KMS-11 (cell line): Measurements from ENCODE around the gene SELP.

Source experiments
- H2AFZ ChIP-seq: fragments of 200-600 bp; sonication (generic); 2 replicates; pipeline ENCODE4 v1.6.1; 2016; ENCODE audit warnings: antibody characterized with exemption, mixed run types, low read depth
- H3K27ac ChIP-seq: fragments of 200-600 bp; sonication (generic); 2 replicates; pipeline ENCODE4 v1.6.1; 2016; ENCODE audit warnings: mild to moderate bottlenecking, mixed run types
- H3K27me3 ChIP-seq: fragments of 200-600 bp; sonication (generic); 2 replicates; pipeline ENCODE4 v1.6.1; 2017; ENCODE audit warnings: mild to moderate bottlenecking, low read depth, mixed run types, moderate library complexity; ENCODE audit not compliant: insufficient read depth
- H3K36me3 ChIP-seq: fragments of 200-600 bp; sonication (generic); 2 replicates; pipeline ENCODE4 v1.6.1; 2017; ENCODE audit warnings: mild to moderate bottlenecking, mixed run types; ENCODE audit not compliant: insufficient read depth
- H3K4me1 ChIP-seq: fragments of 200-600 bp; sonication (generic); 2 replicates; pipeline ENCODE4 v1.6.1; 2016; ENCODE audit warnings: mild to moderate bottlenecking, low read depth, mixed run types; ENCODE audit not compliant: poor library complexity, severe bottlenecking
- H3K4me2 ChIP-seq: fragments of 200-600 bp; sonication (generic); 2 replicates; pipeline ENCODE4 v1.7.0; 2016; ENCODE audit warnings: mild to moderate bottlenecking, mixed run types
- H3K4me3 ChIP-seq: fragments of 200-600 bp; sonication (generic); IDR thresholded peaks from 2 replicates; pipeline ENCODE4 v1.6.1; 2017; ENCODE audit warnings: low read depth, low read length, mixed read lengths; ENCODE audit not compliant: insufficient read depth
- H3K79me2 ChIP-seq: fragments of 200-600 bp; sonication (generic); 2 replicates; pipeline ENCODE4 v1.6.1; 2016; ENCODE audit warnings: low read depth, mixed run types; ENCODE audit not compliant: insufficient read depth
- H3K9ac ChIP-seq: fragments of 200-600 bp; sonication (generic); 2 replicates; pipeline ENCODE4 v1.6.1; 2016; ENCODE audit warnings: mild to moderate bottlenecking, mixed run types
- H4K20me1 ChIP-seq: fragments of 200-600 bp; sonication (generic); 2 replicates; pipeline ENCODE4 v1.6.1; 2016; ENCODE audit warnings: mild to moderate bottlenecking, mixed run types; ENCODE audit not compliant: insufficient read depth
- CTCF ChIP-seq: fragments of 200-600 bp; sonication (generic); conservative IDR thresholded peaks from 2 replicates; pipeline ENCODE4 v1.6.1; 2017; ENCODE audit warnings: low read depth, mild to moderate bottlenecking, antibody characterized with exemption, low read length, moderate library complexity, mixed read lengths

SELP gene

GRCh38 chr1:169634145-169634544 is 4.2 kb upstream of the SELP start:
- Histone ChIP-seq H3K36me3 (no peaks in the 10 kb centered on the region), H3K4me1 (no peaks in the 10 kb centered on the region), H2AFZ (no peak overlapping the region), H3K4me2 (no peak overlapping the region), H3K79me2 (no peaks in the 10 kb centered on the region), H4K20me1 (no peaks in the 10 kb centered on the region), H3K4me3 (no peak overlapping the region), H3K9ac (no peak overlapping the region), H3K27me3 (no peaks in the 10 kb centered on the region), H3K27ac (no peak overlapping the region)
- no peak for TF ChIP-seq CTCF

- Histone ChIP-seq H3K4me3 (no peak overlapping the region), H3K36me3 (no peaks in the 10 kb centered on the region), H3K4me2 (no peak overlapping the region), H3K79me2 (no peaks in the 10 kb centered on the region), H3K9ac (no peak overlapping the region), H3K27me3 (no peaks in the 10 kb centered on the region), H4K20me1 (no peaks in the 10 kb centered on the region), H2AFZ (no peak overlapping the region), H3K4me1 (no peaks in the 10 kb centered on the region), H3K27ac (no peak overlapping the region)
- no peak for TF ChIP-seq CTCF
Measured at GRCh38 chr1:169631249-169631648, 1.3 kb upstream of the SELP start.

- Histone ChIP-seq H3K9ac (no peak overlapping the region), H3K4me2 (no peak overlapping the region)
Measured at GRCh38 chr1:169624912-169625311, 5.0 kb downstream of the SELP start.

GRCh38 chr1:169624122-169624521 is 5.8 kb downstream of the SELP start:
- no peak for TF ChIP-seq CTCF
- Histone ChIP-seq H3K9ac (no peak overlapping the region), H3K27ac (no peak overlapping the region), H3K4me3 (no peak overlapping the region), H4K20me1 (no peaks in the 10 kb centered on the region), H3K79me2 (no peaks in the 10 kb centered on the region), H3K4me1 (no peaks in the 10 kb centered on the region), H3K4me2 (no peak overlapping the region), H2AFZ (no peak overlapping the region), H3K27me3 (no peaks in the 10 kb centered on the region), H3K36me3 (no peaks in the 10 kb centered on the region)

More at GRCh38 chr1:169624912-169625311, 5.0 kb downstream of the SELP start:
- H3K27ac ChIP-seq = no peak overlapping the region
- TF ChIP-seq CTCF = no peak
- H3K27me3 ChIP-seq = no peaks in the 10 kb centered on the region
- H3K4me1 ChIP-seq = no peaks in the 10 kb centered on the region
- H2AFZ ChIP-seq = no peak overlapping the region
- no peaks in the 10 kb centered on the region for H3K36me3 ChIP-seq
- H3K4me3 ChIP-seq = no peak overlapping the region
- H4K20me1 ChIP-seq = no peaks in the 10 kb centered on the region
- no peaks in the 10 kb centered on the region for H3K79me2 ChIP-seq
